ENCODE data around the gene RAB1A.
A peak's percentile ranks its signal among the peaks of the same experiment; 100 is the strongest.
"Not testable (repeated sequence)": the region's sequence is repeated elsewhere in the genome, so short reads cannot be mapped to it uniquely, and the experiment has no call there.

The RAB1A gene

DNA sequence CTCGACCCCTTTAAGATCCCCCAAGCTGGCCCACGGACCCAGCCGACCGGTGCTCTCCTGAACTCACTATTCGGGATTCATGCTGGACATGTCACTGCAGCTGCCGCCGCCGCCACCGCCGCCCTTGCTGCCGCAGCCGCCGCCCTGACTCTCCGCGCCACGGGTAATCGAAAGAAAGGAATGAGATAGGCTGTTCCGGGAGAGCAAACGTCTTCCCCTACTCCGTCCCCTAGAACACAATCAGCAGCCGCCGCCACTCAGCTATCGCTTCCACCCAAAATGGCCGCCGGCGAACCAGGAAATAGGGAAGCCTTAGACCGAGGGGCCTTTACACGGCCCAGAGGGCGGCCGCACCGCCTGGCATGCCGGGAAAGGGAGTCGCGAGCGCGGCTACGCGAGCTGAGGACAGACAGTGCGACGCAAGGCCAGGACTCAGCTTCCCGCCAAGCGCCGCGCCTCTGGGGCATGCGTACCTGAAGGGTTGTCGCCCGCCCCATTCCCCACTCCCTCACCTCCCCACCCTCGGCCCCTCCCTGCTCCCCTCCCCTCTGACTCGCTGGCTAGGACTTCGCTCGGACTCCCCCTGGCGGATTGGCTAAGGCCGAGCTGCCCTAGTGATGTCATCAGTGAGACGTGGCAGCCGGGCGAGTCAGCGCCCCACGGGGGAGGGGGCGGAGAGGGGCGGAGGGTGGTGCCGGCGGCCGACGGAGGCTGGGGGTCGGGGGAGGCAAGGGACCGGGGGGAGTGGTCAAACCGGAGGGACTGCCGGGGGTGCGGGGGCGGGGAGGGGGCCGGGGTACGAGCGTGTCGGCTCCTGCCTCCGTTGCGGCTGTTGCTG is at the start of gene RAB1A:
Gene RAB1A, minus strand, starts transcription at position 281 of the 838 bp plus-strand sequence. Its CDS starts 191 bp downstream, at position 90.
- FAIRE-seq, result no peak
- peak; percentile 23 for TF ChIP-seq CTCF (IDR thresholded peaks at IDR 0.05; ENCODE audit: insufficient read depth, missing control alignments)
- DNase-seq (ENCODE audit: insufficient read length, low spot score), result peak; percentile 91

- no peak for TF ChIP-seq CTCF (IDR thresholded peaks at IDR 0.05; ENCODE audit: insufficient read depth, missing control alignments)
- FAIRE-seq, result no peak
- no peak for DNase-seq (ENCODE audit: insufficient read length, low spot score)
Measured at GRCh38 chr2:65177751-65178442, 48.0 kb upstream of the RAB1A start.

- DNase-seq (ENCODE audit: insufficient read length, low spot score), result no peak
- TF ChIP-seq CTCF (IDR thresholded peaks at IDR 0.05; ENCODE audit: insufficient read depth, missing control alignments), result no peak
- FAIRE-seq, result no peak
Measured at GRCh38 chr2:65175894-65176530, 46.1 kb upstream of the RAB1A start.

DNA sequence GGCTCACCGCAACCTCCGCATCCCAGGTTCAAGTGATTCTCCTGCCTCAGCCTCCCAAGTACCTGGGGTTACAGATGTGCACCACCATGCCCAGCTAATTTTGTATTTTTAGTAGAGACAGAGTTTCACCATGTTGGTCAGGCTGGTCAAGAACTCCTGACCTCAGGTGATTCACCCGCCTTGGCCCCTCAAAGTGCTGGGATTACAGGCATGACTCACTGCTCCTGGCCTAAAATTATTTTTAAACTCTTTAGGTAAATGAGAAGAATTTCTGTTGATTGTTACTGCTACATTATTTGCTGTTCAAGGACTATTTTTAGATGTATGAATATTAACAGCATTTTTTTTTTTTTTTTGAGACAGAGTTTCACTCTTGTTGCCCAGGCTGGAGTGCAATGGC is 44.1 kb upstream of the RAB1A start:
- DNase-seq (ENCODE audit: insufficient read length, low spot score); FAIRE-seq: not testable (repeated sequence)

DNA sequence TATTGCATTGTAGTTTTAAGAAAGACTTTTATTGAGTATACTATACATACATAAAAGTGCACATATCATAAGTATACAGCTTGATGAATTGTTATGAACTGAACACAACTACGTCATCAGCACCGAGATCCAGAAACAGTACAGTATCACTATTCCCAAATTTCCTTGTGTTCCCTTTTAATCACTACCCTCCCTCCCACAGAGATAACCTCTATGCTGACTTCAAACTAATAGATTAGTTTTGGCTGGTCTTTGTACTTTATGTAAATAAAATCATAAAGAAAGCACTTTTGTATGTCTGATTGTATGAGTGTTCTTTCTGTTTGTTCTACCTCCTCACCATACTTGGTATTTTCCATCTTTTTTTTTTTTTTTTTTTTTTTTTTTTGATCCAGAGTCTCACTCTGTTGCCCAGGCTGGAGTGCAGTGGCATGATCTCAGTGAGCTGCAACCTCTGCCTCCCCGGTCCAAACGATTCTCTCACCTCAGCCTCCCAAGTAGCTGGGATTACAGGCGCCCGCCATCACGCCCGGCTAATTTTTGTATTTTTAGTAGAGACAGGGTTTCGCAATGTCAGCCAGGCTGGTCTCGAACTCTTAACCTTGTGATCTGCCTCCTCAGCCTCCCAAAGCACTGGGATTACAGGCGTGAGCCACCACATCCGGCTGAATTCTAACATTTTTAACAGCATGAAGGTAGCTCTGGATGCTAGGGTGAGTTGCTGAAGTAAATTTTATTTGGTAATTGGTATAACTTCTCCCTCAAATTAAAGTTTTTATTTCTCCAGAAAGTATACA is 43.3 kb upstream of the RAB1A start:
- FAIRE-seq (no peak), DNase-seq (ENCODE audit: insufficient read length, low spot score) (no peak)
- no peak for TF ChIP-seq CTCF (IDR thresholded peaks at IDR 0.05; ENCODE audit: insufficient read depth, missing control alignments)

DNA sequence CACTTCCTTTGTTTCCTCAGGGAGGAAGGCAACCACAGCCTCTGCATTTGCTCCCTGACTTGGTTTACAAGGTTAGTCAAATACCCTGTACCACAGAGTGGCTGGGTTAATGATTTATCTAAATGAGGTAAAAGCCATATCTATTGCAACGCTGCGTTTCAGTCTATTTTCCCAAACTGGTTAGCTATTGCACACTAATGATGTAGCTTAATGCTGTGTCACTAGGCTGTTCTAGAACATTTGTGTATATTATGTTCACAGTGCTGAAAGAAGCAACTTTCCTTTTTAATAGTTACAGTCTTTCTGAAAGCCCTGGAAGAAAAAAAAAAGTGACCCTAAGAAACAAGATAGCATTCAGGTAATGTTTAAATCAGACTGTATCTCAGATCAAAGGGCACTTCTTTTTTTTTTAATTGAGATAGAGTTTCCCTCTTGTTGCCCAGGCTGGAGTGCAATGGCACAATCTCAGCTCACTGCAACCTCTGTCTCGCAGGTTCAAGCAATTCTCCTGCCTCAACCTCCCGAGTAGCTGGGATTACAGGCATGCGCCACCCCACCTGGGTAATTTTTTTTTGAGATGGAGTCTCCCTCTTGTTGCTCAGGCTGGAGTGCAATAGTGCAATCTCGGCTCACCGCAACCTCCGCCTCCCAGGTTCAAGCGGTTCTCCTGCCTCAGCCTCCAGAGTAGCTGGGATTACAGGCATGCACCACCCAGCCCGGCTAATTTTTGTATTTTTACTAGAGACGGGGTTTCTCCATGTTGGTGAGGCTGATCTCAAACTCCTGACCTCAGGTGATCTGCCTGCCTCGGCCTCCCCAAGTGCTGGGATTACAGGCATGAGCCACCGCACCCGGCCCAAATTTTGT is 40.9 kb upstream of the RAB1A start:
- not testable (repeated sequence) for DNase-seq (ENCODE audit: insufficient read length, low spot score); FAIRE-seq

GRCh38 chr2:65169760-65170136 is 39.8 kb upstream of the RAB1A start:
- DNase-seq (ENCODE audit: insufficient read length, low spot score), result no peak
- FAIRE-seq, result no peak
- no peak for TF ChIP-seq CTCF (IDR thresholded peaks at IDR 0.05; ENCODE audit: insufficient read depth, missing control alignments)
